ENCODE data around the gene KRTAP6-1.

DNA sequence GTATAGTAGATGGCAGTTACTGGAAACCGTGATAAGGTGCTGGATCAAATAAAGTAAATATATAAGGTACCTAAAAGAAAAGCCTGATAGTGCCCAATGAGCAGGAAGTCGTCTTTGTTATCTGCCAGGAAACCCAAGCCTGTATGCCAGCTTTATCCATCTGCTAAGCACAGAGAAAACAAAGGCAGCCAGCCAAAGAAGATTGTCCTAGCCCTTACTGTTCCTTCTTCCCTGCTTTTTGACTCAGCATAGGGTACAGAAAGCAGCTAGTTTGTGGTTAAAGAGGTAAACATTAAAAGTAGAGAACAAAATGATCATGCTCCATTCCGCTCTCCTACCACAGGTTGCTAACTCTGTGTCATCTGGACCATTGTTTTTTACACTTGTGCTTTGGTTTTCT, 33.6 kb downstream of the KRTAP6-1 start:
- TF ChIP-seq, protein P1, sequence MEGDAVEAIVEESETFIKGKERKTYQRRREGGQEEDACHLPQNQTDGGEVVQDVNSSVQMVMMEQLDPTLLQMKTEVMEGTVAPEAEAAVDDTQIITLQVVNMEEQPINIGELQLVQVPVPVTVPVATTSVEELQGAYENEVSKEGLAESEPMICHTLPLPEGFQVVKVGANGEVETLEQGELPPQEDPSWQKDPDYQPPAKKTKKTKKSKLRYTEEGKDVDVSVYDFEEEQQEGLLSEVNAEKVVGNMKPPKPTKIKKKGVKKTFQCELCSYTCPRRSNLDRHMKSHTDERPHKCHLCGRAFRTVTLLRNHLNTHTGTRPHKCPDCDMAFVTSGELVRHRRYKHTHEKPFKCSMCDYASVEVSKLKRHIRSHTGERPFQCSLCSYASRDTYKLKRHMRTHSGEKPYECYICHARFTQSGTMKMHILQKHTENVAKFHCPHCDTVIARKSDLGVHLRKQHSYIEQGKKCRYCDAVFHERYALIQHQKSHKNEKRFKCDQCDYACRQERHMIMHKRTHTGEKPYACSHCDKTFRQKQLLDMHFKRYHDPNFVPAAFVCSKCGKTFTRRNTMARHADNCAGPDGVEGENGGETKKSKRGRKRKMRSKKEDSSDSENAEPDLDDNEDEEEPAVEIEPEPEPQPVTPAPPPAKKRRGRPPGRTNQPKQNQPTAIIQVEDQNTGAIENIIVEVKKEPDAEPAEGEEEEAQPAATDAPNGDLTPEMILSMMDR (IDR thresholded peaks at IDR 0.05; ENCODE audit: low read depth, low read length, poor library complexity, severe bottlenecking) = no peak
- no peak for TF ChIP-seq EZH2phosphoT487 (IDR thresholded peaks at IDR 0.05; ENCODE audit: borderline replicate concordance, low read length)

All from DOHH2 (cell line).